Fibroblast of lung (primary cell): Measurements from ENCODE around the gene FBXO8. TPM values are rescaled to one million over a fixed set of nuclear protein-coding genes. Genes with fewer than 3 reads are reported as not detected.

Experiments
- DNase-seq, 2 donors: peaks; one replicate each; pipeline versions ENCODE4 v3.0.0 to v3.0.0-alpha.2; 2010; ENCODE audit warnings: low read depth in 2 of 2
- H2AFZ ChIP-seq: 2 replicates; pipeline ENCODE4 v1.5.1; 2012; ENCODE audit warnings: low read length, control low read depth, inconsistent platforms
- H3K27ac ChIP-seq: 2 replicates; pipeline ENCODE4 v1.5.1; 2011; ENCODE audit warnings: low read length, control low read depth; ENCODE audit not compliant: insufficient read depth
- H3K27me3 ChIP-seq: 2 replicates; pipeline ENCODE4 v1.5.1; 2011; ENCODE audit warnings: mild to moderate bottlenecking, low read length; ENCODE audit not compliant: control insufficient read depth, insufficient read depth
- H3K36me3 ChIP-seq: 2 replicates; pipeline ENCODE4 v1.5.1; 2011; ENCODE audit warnings: low read length; ENCODE audit not compliant: control insufficient read depth, insufficient read depth
- H3K4me1 ChIP-seq: 2 replicates; pipeline ENCODE4 v1.5.1; 2011; ENCODE audit warnings: low read length; ENCODE audit not compliant: control insufficient read depth, insufficient read depth; ENCODE audit errors: extremely low read depth
- H3K4me2 ChIP-seq: 2 replicates; pipeline ENCODE4 v1.5.1; 2011; ENCODE audit warnings: low read length, control low read depth; ENCODE audit not compliant: insufficient read depth; ENCODE audit errors: extremely low read depth
- H3K4me3 ChIP-seq, 4 experiments: fragments of 200-600 bp in 1 of 4; sonication (generic) in 1 of 4; replicated peaks in 1 of 4; 2 replicates each; pipeline ENCODE4 v1.5.1; 2011 to 2016; ENCODE audit warnings: low read length in 4 of 4, low read depth in 3 of 4, mild to moderate bottlenecking in 3 of 4, control low read depth in 2 of 4, inconsistent platforms in 1 of 4, mixed read lengths in 1 of 4; ENCODE audit not compliant: insufficient read depth in 1 of 4; ENCODE audit errors: control extremely low read depth in 1 of 4
- H3K79me2 ChIP-seq: 2 replicates; pipeline ENCODE4 v1.5.1; 2012; ENCODE audit warnings: mild to moderate bottlenecking, low read length, inconsistent platforms; ENCODE audit not compliant: control insufficient read depth, insufficient read depth
- H3K9ac ChIP-seq: 2 replicates; pipeline ENCODE4 v1.5.1; 2011; ENCODE audit warnings: mild to moderate bottlenecking, low read length, control low read depth; ENCODE audit not compliant: insufficient read depth
- H3K9me3 ChIP-seq: 2 replicates; pipeline ENCODE4 v1.5.1; 2012; ENCODE audit warnings: low read depth, low read length; ENCODE audit not compliant: control insufficient read depth, insufficient read depth
- H4K20me1 ChIP-seq: 2 replicates; pipeline ENCODE4 v1.5.1; 2011; ENCODE audit warnings: low read length; ENCODE audit not compliant: control insufficient read depth, insufficient read depth; ENCODE audit errors: extremely low read depth
- EZH2 ChIP-seq: IDR thresholded peaks from 2 replicates; pipeline ENCODE4 v1.5.1; 2012; ENCODE audit warnings: low read length, control low read depth, mild to moderate bottlenecking; ENCODE audit errors: missing control alignments
- polyA plus RNA-seq, 2 donors: library from polyadenylated mRNA; depleted of rRNA in 1 of 2; stranded (reverse) in 1 of 2; unstranded in 1 of 2; fragments of >200 nt; gene quantifications; 2 replicates each; pipeline ENCODE4 v1.2.1, GENCODE V29; 2011 to 2012; ENCODE audit warnings: missing spikeins in 1 of 2
- total RNA-seq: library from RNA; depleted of rRNA; stranded (reverse); fragments of >200 nt; gene quantifications from 2 replicates; pipeline ENCODE4 v1.2.1, GENCODE V29; 2014
- TF ChIP-seq, protein P1 (sequence below), 2 donors: IDR thresholded peaks in 1 of 2; conservative IDR thresholded peaks in 1 of 2; 1 replicate in 1 of 2; 2 replicates in 1 of 2; pipeline ENCODE4 v1.5.1; 2011 to 2012; ENCODE audit warnings: low read length in 2 of 2, control low read depth in 1 of 2, inconsistent platforms in 1 of 2, low read depth in 1 of 2, mild to moderate bottlenecking in 1 of 2

Gene FBXO8
- total and polyA plus RNA-seq, 2 donors (not counting 1 experiment from before 2014, with no cell fraction given), result 26.7 to 46.1 TPM

DNA sequence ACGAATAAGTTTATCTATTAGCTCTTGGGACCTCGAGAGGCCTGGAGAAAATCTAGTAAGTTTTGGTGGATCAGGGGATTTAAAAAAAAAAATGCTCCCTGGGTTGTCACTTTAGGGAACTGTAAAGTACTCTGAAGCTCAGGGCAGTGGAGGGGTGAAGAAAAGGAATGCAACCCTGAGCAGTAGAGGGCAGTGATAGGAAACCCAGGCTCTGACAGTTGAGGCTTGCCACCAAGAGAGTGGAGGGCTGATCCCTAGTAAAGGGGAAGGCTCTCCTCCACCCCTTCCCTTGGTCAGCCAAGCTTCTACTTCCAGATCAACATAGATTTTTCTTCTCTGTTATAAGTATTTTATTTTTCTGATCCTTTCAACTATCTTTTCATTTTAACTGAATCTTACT is 73.1 kb downstream of the FBXO8 start:
- TF ChIP-seq EZH2, result no peak
- TF ChIP-seq, protein P1, sequence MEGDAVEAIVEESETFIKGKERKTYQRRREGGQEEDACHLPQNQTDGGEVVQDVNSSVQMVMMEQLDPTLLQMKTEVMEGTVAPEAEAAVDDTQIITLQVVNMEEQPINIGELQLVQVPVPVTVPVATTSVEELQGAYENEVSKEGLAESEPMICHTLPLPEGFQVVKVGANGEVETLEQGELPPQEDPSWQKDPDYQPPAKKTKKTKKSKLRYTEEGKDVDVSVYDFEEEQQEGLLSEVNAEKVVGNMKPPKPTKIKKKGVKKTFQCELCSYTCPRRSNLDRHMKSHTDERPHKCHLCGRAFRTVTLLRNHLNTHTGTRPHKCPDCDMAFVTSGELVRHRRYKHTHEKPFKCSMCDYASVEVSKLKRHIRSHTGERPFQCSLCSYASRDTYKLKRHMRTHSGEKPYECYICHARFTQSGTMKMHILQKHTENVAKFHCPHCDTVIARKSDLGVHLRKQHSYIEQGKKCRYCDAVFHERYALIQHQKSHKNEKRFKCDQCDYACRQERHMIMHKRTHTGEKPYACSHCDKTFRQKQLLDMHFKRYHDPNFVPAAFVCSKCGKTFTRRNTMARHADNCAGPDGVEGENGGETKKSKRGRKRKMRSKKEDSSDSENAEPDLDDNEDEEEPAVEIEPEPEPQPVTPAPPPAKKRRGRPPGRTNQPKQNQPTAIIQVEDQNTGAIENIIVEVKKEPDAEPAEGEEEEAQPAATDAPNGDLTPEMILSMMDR (conservative IDR thresholded peaks at IDR 0.05 in 1 of 2, IDR thresholded peaks at IDR 0.05 in 1 of 2; ENCODE audit: low read depth in 1 of 2, low read length in 2 of 2), result no peak
- Histone ChIP-seq H3K27me3 (peaks cover 24% of the 10 kb centered on the region), H3K4me1 (no peaks in the 10 kb centered on the region), H2AFZ (no peak overlapping the region), H3K4me2 (no peak overlapping the region), H4K20me1 (no peaks in the 10 kb centered on the region), H3K9me3 (no peaks in the 10 kb centered on the region), H3K4me3 (no peak overlapping the region), H3K9ac (no peak overlapping the region), H3K79me2 (no peaks in the 10 kb centered on the region), H3K36me3 (no peaks in the 10 kb centered on the region), H3K27ac (no peak overlapping the region)
- no peak for DNase-seq

- no peaks in the 10 kb centered on the region for H3K79me2 ChIP-seq
- H3K9ac ChIP-seq, result no peak overlapping the region
- H4K20me1 ChIP-seq, result no peaks in the 10 kb centered on the region
- TF ChIP-seq EZH2, result no peak
- TF ChIP-seq, protein P1 (conservative IDR thresholded peaks at IDR 0.05 in 1 of 2, IDR thresholded peaks at IDR 0.05 in 1 of 2; ENCODE audit: low read depth in 1 of 2, low read length in 2 of 2), result no peak
- H3K4me1 ChIP-seq, result no peaks in the 10 kb centered on the region
- H3K36me3 ChIP-seq, result no peaks in the 10 kb centered on the region
- peaks cover 19% of the 10 kb centered on the region for H3K27me3 ChIP-seq
- H3K27ac ChIP-seq, result no peak overlapping the region
- H3K9me3 ChIP-seq, result no peaks in the 10 kb centered on the region
- no peak overlapping the region for H3K4me3 ChIP-seq
- H3K4me2 ChIP-seq, result no peak overlapping the region
- DNase-seq, result no peak
- no peak overlapping the region for H2AFZ ChIP-seq
These were observed 74.1 kb downstream of the FBXO8 start for GRCh38 chr4:174209341-174209740.

GRCh38 chr4:174207367-174207766 is 76.1 kb downstream of the FBXO8 start:
- Histone ChIP-seq H3K4me2 (no peak overlapping the region), H3K4me1 (no peaks in the 10 kb centered on the region), H3K27ac (no peak overlapping the region), H3K9me3 (no peaks in the 10 kb centered on the region), H3K9ac (no peak overlapping the region), H2AFZ (no peak overlapping the region), H3K4me3 (no peak overlapping the region), H3K27me3 (peaks cover 5% of the 10 kb centered on the region), H3K36me3 (no peaks in the 10 kb centered on the region), H3K79me2 (no peaks in the 10 kb centered on the region), H4K20me1 (no peaks in the 10 kb centered on the region)
- TF ChIP-seq, protein P1 (conservative IDR thresholded peaks at IDR 0.05 in 1 of 2, IDR thresholded peaks at IDR 0.05 in 1 of 2; ENCODE audit: low read depth in 1 of 2, low read length in 2 of 2), result no peak
- TF ChIP-seq EZH2, result no peak
- DNase-seq, result no peak
